Left forelimb (tissue), 1 donor: Measurements from ENCODE around the gene TBXA2R.
A peak's percentile ranks its signal among the peaks of the same experiment; 100 is the strongest.
"Not testable (repeated sequence)": the region's sequence is repeated elsewhere in the genome, so short reads cannot be mapped to it uniquely, and the experiment has no call there.

Experiments
- DNase-seq: peaks from one replicate; pipeline ENCODE4 v3.0.0-alpha.2; 2018; ENCODE audit warnings: low spot score

TBXA2R gene

GRCh38 chr19:3577723-3578344 is 28.8 kb downstream of the TBXA2R start:
- DNase-seq: no peak

- peak; percentile 85 for DNase-seq
Measured at GRCh38 chr19:3576696-3577443, 29.8 kb downstream of the TBXA2R start.

GRCh38 chr19:3575949-3576673 is 30.6 kb downstream of the TBXA2R start:
- no peak for DNase-seq

- no peak for DNase-seq
Measured at GRCh38 chr19:3575260-3575741, 31.4 kb downstream of the TBXA2R start.

GRCh38 chr19:3573858-3574637 is 32.6 kb downstream of the TBXA2R start:
- peak; percentile 85 for DNase-seq

- no peak for DNase-seq
Measured at GRCh38 chr19:3573162-3573857, 33.4 kb downstream of the TBXA2R start.

- DNase-seq: no peak
Measured at GRCh38 chr19:3572855-3573161, 33.9 kb downstream of the TBXA2R start, which contains the start of gene HMG20B. Gene HMG20B (plus strand): TSS chr19:3572944. CDS start chr19:3573310, 366 bp downstream.

GRCh38 chr19:3572132-3572854 is 34.4 kb downstream of the TBXA2R start:
- DNase-seq: peak; percentile 99

GRCh38 chr19:3570606-3571011 is 36.1 kb downstream of the TBXA2R start:
- no peak for DNase-seq

- not testable (repeated sequence) for DNase-seq
Measured at GRCh38 chr19:3570042-3570441, 36.6 kb downstream of the TBXA2R start.

GRCh38 chr19:3565139-3565538 is 41.5 kb downstream of the TBXA2R start:
- DNase-seq: no peak

GRCh38 chr19:3563709-3564524 is 42.8 kb downstream of the TBXA2R start:
- DNase-seq: no peak

GRCh38 chr19:3557461-3558248 is 49.0 kb downstream of the TBXA2R start, which contains the start of gene MFSD12:
Gene MFSD12 (minus strand): TSS chr19:3557586. CDS start chr19:3557403, 183 bp downstream.
- DNase-seq: peak; percentile 96

GRCh38 chr19:3556978-3557460 is 49.7 kb downstream of the TBXA2R start:
- no peak for DNase-seq

- DNase-seq: no peak
Measured at GRCh38 chr19:3556423-3556977, 50.2 kb downstream of the TBXA2R start.

- DNase-seq: no peak
Measured at GRCh38 chr19:3555653-3556422, 50.8 kb downstream of the TBXA2R start.

GRCh38 chr19:3554254-3555083 is 52.2 kb downstream of the TBXA2R start:
- no peak for DNase-seq
